ENCODE measurements around the gene LTBP4.

The LTBP4 gene

GRCh38 chr19:40553885-40554857 lies 47.0 kb upstream of the LTBP4 start:
- TF ChIP-seq SALL2 (tag by site-specific recombination; IDR thresholded peaks at IDR 0.05; ENCODE audit: borderline replicate concordance) (no peak), ZNF621 (tag by site-specific recombination; IDR thresholded peaks at IDR 0.05) (no peak), ZFHX2 (tag by site-specific recombination; conservative IDR thresholded peaks at IDR 0.05) (peak; percentile 88), EGR2 (tag by site-specific recombination; IDR thresholded peaks at IDR 0.05; ENCODE audit: low read depth) (peak; percentile 84), ZNF16 (tag by site-specific recombination; IDR thresholded peaks at IDR 0.05; ENCODE audit: low read depth) (no peak), ZNF10 (tag by site-specific recombination; IDR thresholded peaks at IDR 0.05) (no peak)
- TF ChIP-seq, protein P1, sequence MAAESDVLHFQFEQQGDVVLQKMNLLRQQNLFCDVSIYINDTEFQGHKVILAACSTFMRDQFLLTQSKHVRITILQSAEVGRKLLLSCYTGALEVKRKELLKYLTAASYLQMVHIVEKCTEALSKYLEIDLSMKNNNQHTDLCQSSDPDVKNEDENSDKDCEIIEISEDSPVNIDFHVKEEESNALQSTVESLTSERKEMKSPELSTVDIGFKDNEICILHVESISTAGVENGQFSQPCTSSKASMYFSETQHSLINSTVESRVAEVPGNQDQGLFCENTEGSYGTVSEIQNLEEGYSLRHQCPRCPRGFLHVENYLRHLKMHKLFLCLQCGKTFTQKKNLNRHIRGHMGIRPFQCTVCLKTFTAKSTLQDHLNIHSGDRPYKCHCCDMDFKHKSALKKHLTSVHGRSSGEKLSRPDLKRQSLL (tag by site-specific recombination; IDR thresholded peaks at IDR 0.05): peak; percentile 62; the same call in 1 of the 2 replicates
- POLR2A ChIA-PET: interaction anchor here (1.2 to 1.3 kb wide), 2 partner anchors 17 to 69 kb away, joined by 3 read pairs; no protein-coding TSS in a partner anchor
- Histone ChIP-seq H3K36me3 (ENCODE audit: control insufficient read depth in 2 of 2, insufficient read depth in 1 of 2, low read length in 2 of 2) (no peaks in the 10 kb centered on the region; a peak in 1 of 3 replicates), H3K4me3 (ENCODE audit: low read depth, low read length) (no peak overlapping the region), H3K4me1 (ENCODE audit: control insufficient read depth, insufficient read depth, low read length) (peaks cover 7% of the 10 kb centered on the region), H3K9me3 (ENCODE audit: control insufficient read depth, insufficient read depth, low read depth, low read length) (no peaks in the 10 kb centered on the region; the same call in 1 of the 2 replicates), H3K27ac (ENCODE audit: extremely low read depth, low read depth, low read length) (no peak overlapping the region)
- CTCF ChIA-PET: interaction anchor here (0.6 to 14.7 kb wide), 10 partner anchors 14 to 249 kb away, joined by 3 to 140 read pairs (median 8); partner anchors contain the start of gene BLVRB

GRCh38 chr19:40555978-40556689 lies 45.0 kb upstream of the LTBP4 start:
- TF ChIP-seq, protein P2, sequence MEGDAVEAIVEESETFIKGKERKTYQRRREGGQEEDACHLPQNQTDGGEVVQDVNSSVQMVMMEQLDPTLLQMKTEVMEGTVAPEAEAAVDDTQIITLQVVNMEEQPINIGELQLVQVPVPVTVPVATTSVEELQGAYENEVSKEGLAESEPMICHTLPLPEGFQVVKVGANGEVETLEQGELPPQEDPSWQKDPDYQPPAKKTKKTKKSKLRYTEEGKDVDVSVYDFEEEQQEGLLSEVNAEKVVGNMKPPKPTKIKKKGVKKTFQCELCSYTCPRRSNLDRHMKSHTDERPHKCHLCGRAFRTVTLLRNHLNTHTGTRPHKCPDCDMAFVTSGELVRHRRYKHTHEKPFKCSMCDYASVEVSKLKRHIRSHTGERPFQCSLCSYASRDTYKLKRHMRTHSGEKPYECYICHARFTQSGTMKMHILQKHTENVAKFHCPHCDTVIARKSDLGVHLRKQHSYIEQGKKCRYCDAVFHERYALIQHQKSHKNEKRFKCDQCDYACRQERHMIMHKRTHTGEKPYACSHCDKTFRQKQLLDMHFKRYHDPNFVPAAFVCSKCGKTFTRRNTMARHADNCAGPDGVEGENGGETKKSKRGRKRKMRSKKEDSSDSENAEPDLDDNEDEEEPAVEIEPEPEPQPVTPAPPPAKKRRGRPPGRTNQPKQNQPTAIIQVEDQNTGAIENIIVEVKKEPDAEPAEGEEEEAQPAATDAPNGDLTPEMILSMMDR (tag by site-specific recombination; IDR thresholded peaks at IDR 0.05): no peak
- TF ChIP-seq, protein P1 (tag by site-specific recombination; IDR thresholded peaks at IDR 0.05): peak; percentile 20; the same call in 1 of the 2 replicates
- TF ChIP-seq REPIN1 (tag by site-specific recombination; IDR thresholded peaks at IDR 0.05; ENCODE audit: low read depth): peak; percentile 100
- H3K9me3 ChIP-seq (ENCODE audit: control insufficient read depth, insufficient read depth, low read depth, low read length): no peaks in the 10 kb centered on the region
- no peaks in the 10 kb centered on the region; a peak in 1 of 3 replicates for H3K36me3 ChIP-seq (ENCODE audit: control insufficient read depth in 2 of 2, insufficient read depth in 1 of 2, low read length in 2 of 2)
- peaks cover 2% of the 10 kb centered on the region; the same call in 1 of the 2 replicates for H3K4me1 ChIP-seq (ENCODE audit: control insufficient read depth, insufficient read depth, low read length)
- POLR2A ChIA-PET: interaction anchor here (0.6 to 1.2 kb wide), 3 partner anchors 12 to 251 kb away, joined by 3 read pairs; no protein-coding TSS in a partner anchor
- CTCF ChIA-PET: interaction anchor here (0.7 to 14.7 kb wide), 6 partner anchors 13 to 78 kb away, joined by 3 to 140 read pairs (median 25); no protein-coding TSS in a partner anchor
- no peak overlapping the region for H3K27ac ChIP-seq (ENCODE audit: extremely low read depth, low read depth, low read length)
- H3K4me3 ChIP-seq (ENCODE audit: low read depth, low read length): no peak overlapping the region

DNA sequence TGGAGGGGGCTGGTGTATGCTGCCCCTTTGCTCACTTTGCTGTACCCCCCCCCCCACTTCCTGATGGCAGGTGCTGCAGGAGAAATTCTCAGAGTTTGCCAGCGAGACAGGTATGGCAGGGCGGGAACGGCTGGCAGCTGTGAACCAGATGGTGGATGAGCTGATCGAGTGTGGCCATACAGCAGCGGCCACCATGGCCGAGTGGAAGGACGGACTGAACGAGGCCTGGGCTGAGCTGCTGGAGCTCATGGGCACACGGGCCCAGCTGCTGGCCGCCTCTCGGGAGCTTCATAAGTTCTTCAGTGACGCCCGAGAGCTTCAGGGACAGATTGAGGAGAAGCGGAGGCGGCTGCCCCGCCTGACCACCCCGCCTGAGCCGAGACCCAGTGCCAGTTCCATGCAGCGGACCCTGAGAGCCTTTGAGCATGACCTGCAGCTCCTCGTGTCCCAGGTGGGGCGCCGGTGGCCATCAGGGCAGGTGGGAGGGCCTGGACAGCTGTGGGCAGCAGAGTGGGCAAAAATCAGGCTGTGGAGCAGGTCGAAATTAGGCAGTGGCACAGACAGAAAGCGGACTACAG lies 44.1 kb upstream of the LTBP4 start:
- no peaks in the 10 kb centered on the region; a peak in 1 of 3 replicates for H3K36me3 ChIP-seq (ENCODE audit: control insufficient read depth in 2 of 2, insufficient read depth in 1 of 2, low read length in 2 of 2)
- POLR2A ChIA-PET: interaction anchor here (0.6 to 1.4 kb wide), 3 partner anchors 12 to 37 kb away, joined by 4 to 6 read pairs (median 5); no protein-coding TSS in a partner anchor
- CTCF ChIA-PET: interaction anchor here (0.6 to 14.7 kb wide), 7 partner anchors 9 to 110 kb away, joined by 3 to 140 read pairs (median 40); no protein-coding TSS in a partner anchor
- TF ChIP-seq, protein P3, sequence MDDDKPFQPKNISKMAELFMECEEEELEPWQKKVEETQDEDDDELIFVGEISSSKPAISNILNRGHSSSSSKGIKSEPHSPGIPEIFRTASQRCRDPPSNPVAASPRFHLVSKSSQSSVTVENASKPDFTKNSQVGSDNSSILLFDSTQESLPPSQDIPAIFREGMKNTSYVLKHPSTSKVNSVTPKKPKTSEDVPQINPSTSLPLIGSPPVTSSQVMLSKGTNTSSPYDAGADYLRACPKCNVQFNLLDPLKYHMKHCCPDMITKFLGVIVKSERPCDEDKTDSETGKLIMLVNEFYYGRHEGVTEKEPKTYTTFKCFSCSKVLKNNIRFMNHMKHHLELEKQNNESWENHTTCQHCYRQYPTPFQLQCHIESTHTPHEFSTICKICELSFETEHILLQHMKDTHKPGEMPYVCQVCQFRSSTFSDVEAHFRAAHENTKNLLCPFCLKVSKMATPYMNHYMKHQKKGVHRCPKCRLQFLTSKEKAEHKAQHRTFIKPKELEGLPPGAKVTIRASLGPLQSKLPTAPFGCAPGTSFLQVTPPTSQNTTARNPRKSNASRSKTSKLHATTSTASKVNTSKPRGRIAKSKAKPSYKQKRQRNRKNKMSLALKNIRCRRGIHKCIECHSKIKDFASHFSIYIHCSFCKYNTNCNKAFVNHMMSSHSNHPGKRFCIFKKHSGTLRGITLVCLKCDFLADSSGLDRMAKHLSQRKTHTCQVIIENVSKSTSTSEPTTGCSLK (tag by site-specific recombination; IDR thresholded peaks at IDR 0.05): no peak
- TF ChIP-seq ZNF223 (tag by site-specific recombination; IDR thresholded peaks at IDR 0.05) (no peak), ZBTB8A (tag by site-specific recombination; IDR thresholded peaks at IDR 0.05) (no peak), ZNF184 (tag by site-specific recombination; IDR thresholded peaks at IDR 0.05) (no peak), ZNF155 (tag by site-specific recombination; IDR thresholded peaks at IDR 0.05) (no peak)
- TF ChIP-seq, protein P4, sequence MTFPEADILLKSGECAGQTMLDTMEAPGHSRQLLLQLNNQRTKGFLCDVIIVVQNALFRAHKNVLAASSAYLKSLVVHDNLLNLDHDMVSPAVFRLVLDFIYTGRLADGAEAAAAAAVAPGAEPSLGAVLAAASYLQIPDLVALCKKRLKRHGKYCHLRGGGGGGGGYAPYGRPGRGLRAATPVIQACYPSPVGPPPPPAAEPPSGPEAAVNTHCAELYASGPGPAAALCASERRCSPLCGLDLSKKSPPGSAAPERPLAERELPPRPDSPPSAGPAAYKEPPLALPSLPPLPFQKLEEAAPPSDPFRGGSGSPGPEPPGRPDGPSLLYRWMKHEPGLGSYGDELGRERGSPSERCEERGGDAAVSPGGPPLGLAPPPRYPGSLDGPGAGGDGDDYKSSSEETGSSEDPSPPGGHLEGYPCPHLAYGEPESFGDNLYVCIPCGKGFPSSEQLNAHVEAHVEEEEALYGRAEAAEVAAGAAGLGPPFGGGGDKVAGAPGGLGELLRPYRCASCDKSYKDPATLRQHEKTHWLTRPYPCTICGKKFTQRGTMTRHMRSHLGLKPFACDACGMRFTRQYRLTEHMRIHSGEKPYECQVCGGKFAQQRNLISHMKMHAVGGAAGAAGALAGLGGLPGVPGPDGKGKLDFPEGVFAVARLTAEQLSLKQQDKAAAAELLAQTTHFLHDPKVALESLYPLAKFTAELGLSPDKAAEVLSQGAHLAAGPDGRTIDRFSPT (tag by site-specific recombination; IDR thresholded peaks at IDR 0.05): no peak

More for the DNA sequence above, 44.1 kb upstream of the LTBP4 start:
- Histone ChIP-seq H3K27ac (ENCODE audit: extremely low read depth, low read depth, low read length) (no peak overlapping the region), H3K9me3 (ENCODE audit: control insufficient read depth, insufficient read depth, low read depth, low read length) (no peaks in the 10 kb centered on the region), H3K4me3 (ENCODE audit: low read depth, low read length) (no peak overlapping the region), H3K4me1 (ENCODE audit: control insufficient read depth, insufficient read depth, low read length) (no peaks in the 10 kb centered on the region)
